ENCODE measurements around the gene GALNT8.

DNA sequence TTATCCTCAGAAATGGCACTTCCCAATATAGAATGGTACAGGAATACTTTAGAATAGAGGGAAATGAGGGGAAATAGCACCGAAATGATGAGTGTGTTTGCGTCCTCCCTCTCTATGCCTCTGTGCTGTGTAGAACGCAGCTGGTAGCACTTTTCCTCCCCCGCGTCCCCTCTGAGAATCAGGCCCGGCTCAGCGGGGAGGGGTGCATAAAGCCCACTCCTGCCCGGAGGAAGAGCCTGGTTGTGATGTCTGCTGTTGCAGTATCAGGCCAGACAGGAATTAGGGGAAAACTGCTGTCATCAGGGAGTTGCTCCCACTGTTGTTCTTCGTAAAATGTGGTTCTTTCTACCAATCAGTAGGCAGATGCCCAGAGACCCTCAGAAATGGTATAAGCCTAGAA lies 76.0 kb downstream of the GALNT8 start:
- TF ChIP-seq, protein P1, sequence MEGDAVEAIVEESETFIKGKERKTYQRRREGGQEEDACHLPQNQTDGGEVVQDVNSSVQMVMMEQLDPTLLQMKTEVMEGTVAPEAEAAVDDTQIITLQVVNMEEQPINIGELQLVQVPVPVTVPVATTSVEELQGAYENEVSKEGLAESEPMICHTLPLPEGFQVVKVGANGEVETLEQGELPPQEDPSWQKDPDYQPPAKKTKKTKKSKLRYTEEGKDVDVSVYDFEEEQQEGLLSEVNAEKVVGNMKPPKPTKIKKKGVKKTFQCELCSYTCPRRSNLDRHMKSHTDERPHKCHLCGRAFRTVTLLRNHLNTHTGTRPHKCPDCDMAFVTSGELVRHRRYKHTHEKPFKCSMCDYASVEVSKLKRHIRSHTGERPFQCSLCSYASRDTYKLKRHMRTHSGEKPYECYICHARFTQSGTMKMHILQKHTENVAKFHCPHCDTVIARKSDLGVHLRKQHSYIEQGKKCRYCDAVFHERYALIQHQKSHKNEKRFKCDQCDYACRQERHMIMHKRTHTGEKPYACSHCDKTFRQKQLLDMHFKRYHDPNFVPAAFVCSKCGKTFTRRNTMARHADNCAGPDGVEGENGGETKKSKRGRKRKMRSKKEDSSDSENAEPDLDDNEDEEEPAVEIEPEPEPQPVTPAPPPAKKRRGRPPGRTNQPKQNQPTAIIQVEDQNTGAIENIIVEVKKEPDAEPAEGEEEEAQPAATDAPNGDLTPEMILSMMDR (IDR thresholded peaks at IDR 0.05) = no peak
- TF ChIP-seq ESRRA (CRISPR knock-in tag; IDR thresholded peaks at IDR 0.05; ENCODE audit: borderline replicate concordance) (no peak), ZNF138 (CRISPR knock-in tag; conservative IDR thresholded peaks at IDR 0.05) (no peak), NFYB (CRISPR knock-in tag; conservative IDR thresholded peaks at IDR 0.05; ENCODE audit: low read depth) (no peak), FOXJ3 (CRISPR knock-in tag; IDR thresholded peaks at IDR 0.05; ENCODE audit: borderline replicate concordance) (no peak), PRRX2 (CRISPR knock-in tag; IDR thresholded peaks at IDR 0.05) (no peak), ZNF121 (CRISPR knock-in tag; IDR thresholded peaks at IDR 0.05) (no peak), ZNF423 (CRISPR knock-in tag; IDR thresholded peaks at IDR 0.05) (no peak)
- TF ChIP-seq, protein P2, sequence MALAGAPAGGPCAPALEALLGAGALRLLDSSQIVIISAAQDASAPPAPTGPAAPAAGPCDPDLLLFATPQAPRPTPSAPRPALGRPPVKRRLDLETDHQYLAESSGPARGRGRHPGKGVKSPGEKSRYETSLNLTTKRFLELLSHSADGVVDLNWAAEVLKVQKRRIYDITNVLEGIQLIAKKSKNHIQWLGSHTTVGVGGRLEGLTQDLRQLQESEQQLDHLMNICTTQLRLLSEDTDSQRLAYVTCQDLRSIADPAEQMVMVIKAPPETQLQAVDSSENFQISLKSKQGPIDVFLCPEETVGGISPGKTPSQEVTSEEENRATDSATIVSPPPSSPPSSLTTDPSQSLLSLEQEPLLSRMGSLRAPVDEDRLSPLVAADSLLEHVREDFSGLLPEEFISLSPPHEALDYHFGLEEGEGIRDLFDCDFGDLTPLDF (CRISPR knock-in tag; IDR thresholded peaks at IDR 0.05) = no peak
- TF ChIP-seq, protein P3, sequence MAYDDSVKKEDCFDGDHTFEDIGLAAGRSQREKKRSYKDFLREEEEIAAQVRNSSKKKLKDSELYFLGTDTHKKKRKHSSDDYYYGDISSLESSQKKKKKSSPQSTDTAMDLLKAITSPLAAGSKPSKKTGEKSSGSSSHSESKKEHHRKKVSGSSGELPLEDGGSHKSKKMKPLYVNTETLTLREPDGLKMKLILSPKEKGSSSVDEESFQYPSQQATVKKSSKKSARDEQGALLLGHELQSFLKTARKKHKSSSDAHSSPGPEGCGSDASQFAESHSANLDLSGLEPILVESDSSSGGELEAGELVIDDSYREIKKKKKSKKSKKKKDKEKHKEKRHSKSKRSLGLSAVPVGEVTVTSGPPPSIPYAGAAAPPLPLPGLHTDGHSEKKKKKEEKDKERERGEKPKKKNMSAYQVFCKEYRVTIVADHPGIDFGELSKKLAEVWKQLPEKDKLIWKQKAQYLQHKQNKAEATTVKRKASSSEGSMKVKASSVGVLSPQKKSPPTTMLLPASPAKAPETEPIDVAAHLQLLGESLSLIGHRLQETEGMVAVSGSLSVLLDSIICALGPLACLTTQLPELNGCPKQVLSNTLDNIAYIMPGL (CRISPR knock-in tag; IDR thresholded peaks at IDR 0.05) = no peak
- TF ChIP-seq, protein P4, sequence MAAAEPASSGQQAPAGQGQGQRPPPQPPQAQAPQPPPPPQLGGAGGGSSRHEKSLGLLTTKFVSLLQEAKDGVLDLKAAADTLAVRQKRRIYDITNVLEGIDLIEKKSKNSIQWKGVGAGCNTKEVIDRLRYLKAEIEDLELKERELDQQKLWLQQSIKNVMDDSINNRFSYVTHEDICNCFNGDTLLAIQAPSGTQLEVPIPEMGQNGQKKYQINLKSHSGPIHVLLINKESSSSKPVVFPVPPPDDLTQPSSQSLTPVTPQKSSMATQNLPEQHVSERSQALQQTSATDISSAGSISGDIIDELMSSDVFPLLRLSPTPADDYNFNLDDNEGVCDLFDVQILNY (CRISPR knock-in tag; IDR thresholded peaks at IDR 0.05) = no peak
- TF ChIP-seq, protein P5, sequence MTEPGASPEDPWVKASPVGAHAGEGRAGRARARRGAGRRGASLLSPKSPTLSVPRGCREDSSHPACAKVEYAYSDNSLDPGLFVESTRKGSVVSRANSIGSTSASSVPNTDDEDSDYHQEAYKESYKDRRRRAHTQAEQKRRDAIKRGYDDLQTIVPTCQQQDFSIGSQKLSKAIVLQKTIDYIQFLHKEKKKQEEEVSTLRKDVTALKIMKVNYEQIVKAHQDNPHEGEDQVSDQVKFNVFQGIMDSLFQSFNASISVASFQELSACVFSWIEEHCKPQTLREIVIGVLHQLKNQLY (CRISPR knock-in tag; IDR thresholded peaks at IDR 0.05) = no peak
- TF ChIP-seq, protein P6, sequence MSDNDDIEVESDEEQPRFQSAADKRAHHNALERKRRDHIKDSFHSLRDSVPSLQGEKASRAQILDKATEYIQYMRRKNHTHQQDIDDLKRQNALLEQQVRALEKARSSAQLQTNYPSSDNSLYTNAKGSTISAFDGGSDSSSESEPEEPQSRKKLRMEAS (CRISPR knock-in tag; IDR thresholded peaks at IDR 0.05) = no peak
